ENCODE measurements around the gene NOS1. TPM values are rescaled to one million over a fixed set of nuclear protein-coding genes. Genes with fewer than 3 reads are reported as not detected.

NOS1 gene
- total RNA-seq, 4 donors from 2014 or later, result 6.4 to 39.9 (median 8.9) TPM

GRCh38 chr12:117273091-117273490, 88.3 kb downstream of the NOS1 start:
- peak; percentile 93 to 94 for ATAC-seq
- H3K27ac ChIP-seq, result no peak overlapping the region
- intact Hi-C loops (cut with DNase I; ENCODE audit: low total_unique reads) (no loop called here), in situ Hi-C loops (cut with MboI; ENCODE audit: low sequenced_read_pairs in 4 of 4) (no loop called here)
- no peak overlapping the region for H3K4me3 ChIP-seq
- peaks cover 0 to 7% of the 10 kb centered on the region in 2 donors for H3K4me1 ChIP-seq
- H3K36me3 ChIP-seq, result peaks cover 0 to 5% of the 10 kb centered on the region in 2 donors
- no peaks in the 10 kb centered on the region for H3K27me3 ChIP-seq
- peak; percentile 39 to 54 for DNase-seq
- TF ChIP-seq POLR2A (IDR thresholded peaks at IDR 0.05), result no peak
- no peaks in the 10 kb centered on the region for H3K9me3 ChIP-seq

GRCh38 chr12:117272690-117273089, 88.7 kb downstream of the NOS1 start:
- intact Hi-C loops (cut with DNase I; ENCODE audit: low total_unique reads), result no loop called here
- Histone ChIP-seq H3K9me3 (no peaks in the 10 kb centered on the region), H3K4me1 (peaks cover 0 to 7% of the 10 kb centered on the region in 2 donors), H3K36me3 (peaks cover 0 to 9% of the 10 kb centered on the region in 2 donors), H3K4me3 (no peak overlapping the region), H3K27ac (no peak overlapping the region), H3K27me3 (no peaks in the 10 kb centered on the region)
- TF ChIP-seq POLR2A (IDR thresholded peaks at IDR 0.05) (no peak), CTCF (IDR thresholded peaks at IDR 0.05 in 4 of 5, conservative IDR thresholded peaks at IDR 0.05 in 1 of 5) (no peak)
- ATAC-seq (no peak), DNase-seq (no peak)
- in situ Hi-C loops (cut with MboI; ENCODE audit: low sequenced_read_pairs in 4 of 4), result no loop called here

- Histone ChIP-seq H3K4me1 (no peaks in the 10 kb centered on the region), H3K4me3 (no peak overlapping the region), H3K27me3 (no peaks in the 10 kb centered on the region), H3K36me3 (peaks cover 0 to 8% of the 10 kb centered on the region in 2 donors), H3K9me3 (no peaks in the 10 kb centered on the region), H3K27ac (no peak overlapping the region)
- ATAC-seq (no peak), DNase-seq (no peak)
- intact Hi-C loops (cut with DNase I; ENCODE audit: low total_unique reads), result no loop called here
- TF ChIP-seq CTCF (IDR thresholded peaks at IDR 0.05 in 4 of 5, conservative IDR thresholded peaks at IDR 0.05 in 1 of 5) (no peak), POLR2A (IDR thresholded peaks at IDR 0.05) (no peak)
- in situ Hi-C loops (cut with MboI; ENCODE audit: low sequenced_read_pairs in 4 of 4), result no loop called here
Observed at GRCh38 chr12:117262749-117263148, 98.7 kb downstream of the NOS1 start.

- H3K9me3 ChIP-seq, result no peaks in the 10 kb centered on the region
- no peaks in the 10 kb centered on the region for H3K27me3 ChIP-seq
- H3K4me3 ChIP-seq, result no peak overlapping the region
- peaks cover 0 to 5% of the 10 kb centered on the region in 2 donors for H3K36me3 ChIP-seq
- intact Hi-C loops (cut with DNase I; ENCODE audit: low total_unique reads), result no loop called here
- in situ Hi-C loops (cut with MboI; ENCODE audit: low sequenced_read_pairs in 4 of 4), result no loop called here
- ATAC-seq (no peak), DNase-seq (no peak)
- no peak overlapping the region for H3K27ac ChIP-seq
- no peak for TF ChIP-seq POLR2A (IDR thresholded peaks at IDR 0.05)
- no peak for TF ChIP-seq CTCF (IDR thresholded peaks at IDR 0.05 in 4 of 5, conservative IDR thresholded peaks at IDR 0.05 in 1 of 5)
- H3K4me1 ChIP-seq, result no peaks in the 10 kb centered on the region
Observed at GRCh38 chr12:117261247-117261646, 100.2 kb downstream of the NOS1 start.

- Histone ChIP-seq H3K9me3 (no peaks in the 10 kb centered on the region), H3K27me3 (no peaks in the 10 kb centered on the region), H3K36me3 (peaks cover 0 to 22% of the 10 kb centered on the region in 2 donors), H3K4me1 (no peaks in the 10 kb centered on the region), H3K4me3 (no peak overlapping the region), H3K27ac (no peak overlapping the region)
- intact Hi-C loops (cut with DNase I; ENCODE audit: low total_unique reads), result no loop called here
- ATAC-seq (no peak), DNase-seq (no peak)
- in situ Hi-C loops (cut with MboI; ENCODE audit: low sequenced_read_pairs in 4 of 4), result no loop called here
- TF ChIP-seq POLR2A (IDR thresholded peaks at IDR 0.05) (no peak), CTCF (IDR thresholded peaks at IDR 0.05 in 4 of 5, conservative IDR thresholded peaks at IDR 0.05 in 1 of 5) (no peak)
Observed at GRCh38 chr12:117255386-117255785, 106.0 kb downstream of the NOS1 start.
